HG03432 (cell line): Measurements from ENCODE around the gene SRSF3.
"Not testable (repeated sequence)": the region's sequence is repeated elsewhere in the genome, so short reads cannot be mapped to it uniquely, and the experiment has no call there.

Source experiments
- ATAC-seq: cut with Tn5 transposase; IDR thresholded peaks from one replicate; pipeline ENCODE4 v1.9.1; 2021; ENCODE audit warnings: mild to moderate bottlenecking, moderate library complexity; ENCODE audit not compliant: unreplicated experiment

The SRSF3 gene

DNA sequence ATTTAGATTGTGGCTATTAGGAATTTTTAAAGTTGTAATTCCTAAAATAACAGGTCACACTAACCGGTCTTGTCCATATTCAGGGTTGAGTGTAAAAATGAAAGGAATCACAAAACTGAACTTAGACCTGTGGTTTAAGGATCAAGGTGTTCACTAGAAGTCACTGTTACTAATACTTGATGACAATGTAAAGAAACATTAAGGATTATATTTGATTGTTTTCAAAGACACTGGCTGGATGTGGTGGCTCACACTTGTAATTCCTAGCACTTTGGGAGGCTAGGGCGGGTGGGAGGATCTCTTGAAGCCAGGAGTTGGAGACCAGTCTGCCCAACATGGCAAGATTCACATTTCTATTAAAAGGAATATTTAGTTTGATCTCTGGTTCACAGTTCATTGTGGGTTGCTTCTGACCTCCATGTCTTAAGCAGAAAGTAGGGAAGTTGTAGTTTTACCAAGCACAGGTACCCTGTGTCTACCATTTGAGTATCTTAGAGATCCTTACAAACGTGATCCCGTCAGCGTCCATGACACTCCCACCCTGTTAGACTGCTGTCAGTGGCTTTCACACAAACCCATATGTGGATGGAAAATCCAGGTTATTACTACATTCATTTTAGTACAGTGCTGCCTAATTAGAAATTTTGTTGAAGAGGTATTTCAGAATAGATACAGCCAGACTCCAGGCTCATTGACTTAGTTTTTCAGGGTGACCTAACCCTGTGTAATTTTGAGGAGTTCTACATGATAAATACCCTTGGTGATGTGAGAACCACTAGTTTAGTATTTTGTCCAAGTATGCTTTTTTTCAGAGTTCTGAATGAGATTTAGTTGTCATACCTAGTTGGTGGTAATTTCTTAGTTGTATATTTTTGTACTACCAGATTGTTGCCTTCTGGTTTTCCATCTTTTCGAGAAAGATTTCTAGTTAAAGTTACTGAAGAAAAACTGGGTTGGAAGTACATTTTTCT lies 10.2 kb downstream of the SRSF3 start:
- ATAC-seq = no peak

DNA sequence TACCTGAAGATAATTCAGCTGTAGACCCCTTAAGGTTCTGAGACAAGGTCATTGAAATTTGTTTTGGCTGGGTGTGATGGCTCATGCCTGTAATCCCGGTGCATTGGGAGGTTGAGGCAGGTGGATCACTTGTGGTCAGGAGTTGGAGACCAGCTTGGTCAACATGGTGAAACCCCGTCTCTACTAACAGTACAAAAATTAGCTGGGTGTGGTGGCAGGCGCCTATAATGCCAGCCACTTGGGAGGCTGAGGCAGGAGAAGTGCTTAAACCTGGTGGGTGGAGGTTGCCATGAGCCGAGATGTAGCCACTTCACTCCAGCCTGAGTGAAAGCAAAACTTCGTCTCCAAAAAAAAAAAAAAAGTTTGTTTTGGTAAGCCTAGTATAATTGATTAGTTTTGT lies 11.0 kb downstream of the SRSF3 start:
- no peak for ATAC-seq

DNA sequence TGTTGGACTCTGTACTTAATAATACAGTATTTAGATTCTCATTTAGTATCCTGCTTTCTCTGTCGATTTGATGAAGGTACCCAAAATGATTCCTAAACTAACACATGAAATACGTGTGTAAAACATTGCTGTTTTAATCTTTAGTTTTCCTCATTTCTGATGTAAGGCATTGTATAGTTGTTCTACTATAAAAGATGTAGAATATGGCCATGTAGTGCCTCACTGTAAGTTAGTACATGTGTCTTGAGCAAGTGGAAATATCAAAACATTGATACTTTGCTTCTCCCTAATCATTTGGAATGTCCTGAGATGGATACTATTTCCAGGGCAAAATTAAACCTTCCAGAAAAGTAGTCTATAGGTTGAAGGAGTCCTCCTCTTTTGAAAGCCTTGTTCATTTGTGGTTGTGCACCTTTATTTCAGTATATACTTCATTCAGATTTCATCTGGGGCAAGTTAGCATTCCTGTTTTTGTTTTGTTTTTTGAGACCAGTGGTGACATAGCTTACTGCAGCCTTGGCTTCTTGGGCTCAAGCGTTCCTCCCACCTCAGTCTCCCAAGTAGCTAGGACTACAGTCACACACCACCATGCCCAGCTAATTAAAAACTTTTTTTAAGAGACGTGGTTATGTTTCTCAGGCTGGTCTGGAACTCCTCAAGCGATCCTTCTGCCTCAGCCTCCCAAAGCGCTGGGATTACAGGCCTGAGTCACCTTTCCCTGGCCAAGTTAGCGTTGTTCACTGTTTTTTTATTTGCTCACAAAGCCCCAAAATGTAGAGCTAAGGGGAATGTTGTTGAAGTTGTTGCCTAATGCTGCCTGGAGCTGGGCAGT lies 11.6 kb downstream of the SRSF3 start:
- no peak for ATAC-seq

- not testable (repeated sequence) for ATAC-seq
Measured at GRCh38 chr6:36607305-36607682, 13.1 kb downstream of the SRSF3 start.

DNA sequence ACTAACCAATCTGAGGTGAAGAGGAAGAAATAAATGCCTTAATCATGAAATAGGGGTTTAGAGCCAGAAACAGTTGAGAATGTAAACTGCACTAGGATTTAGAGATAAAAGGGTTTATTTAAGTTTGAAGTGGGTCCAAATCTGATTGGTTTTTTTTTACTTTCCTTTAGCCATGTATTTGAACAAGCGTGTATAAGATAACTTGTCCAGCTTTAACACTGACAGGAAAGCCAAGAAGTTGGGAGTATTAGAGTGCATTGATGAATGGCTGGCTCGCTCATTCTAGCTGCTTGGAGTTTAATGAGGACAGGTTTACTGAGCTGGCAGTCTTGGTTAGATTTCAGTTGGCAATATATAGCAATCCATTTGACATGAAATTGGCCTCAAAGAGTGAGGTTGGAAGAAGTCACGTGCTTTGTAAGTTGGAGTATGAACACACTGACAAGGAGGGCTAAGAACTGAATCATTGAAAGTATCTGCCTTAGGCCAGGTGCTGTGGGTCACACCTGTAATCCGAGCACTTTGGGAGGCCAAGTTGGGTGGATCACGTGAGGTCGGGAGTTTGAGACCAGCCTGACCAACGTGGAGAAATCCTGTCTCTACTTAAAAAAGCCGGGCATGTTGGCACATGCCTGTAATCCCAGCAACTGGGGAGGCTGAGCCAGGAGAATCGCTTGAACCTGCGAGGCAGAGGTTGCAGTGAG lies 13.7 kb downstream of the SRSF3 start:
- no peak for ATAC-seq

DNA sequence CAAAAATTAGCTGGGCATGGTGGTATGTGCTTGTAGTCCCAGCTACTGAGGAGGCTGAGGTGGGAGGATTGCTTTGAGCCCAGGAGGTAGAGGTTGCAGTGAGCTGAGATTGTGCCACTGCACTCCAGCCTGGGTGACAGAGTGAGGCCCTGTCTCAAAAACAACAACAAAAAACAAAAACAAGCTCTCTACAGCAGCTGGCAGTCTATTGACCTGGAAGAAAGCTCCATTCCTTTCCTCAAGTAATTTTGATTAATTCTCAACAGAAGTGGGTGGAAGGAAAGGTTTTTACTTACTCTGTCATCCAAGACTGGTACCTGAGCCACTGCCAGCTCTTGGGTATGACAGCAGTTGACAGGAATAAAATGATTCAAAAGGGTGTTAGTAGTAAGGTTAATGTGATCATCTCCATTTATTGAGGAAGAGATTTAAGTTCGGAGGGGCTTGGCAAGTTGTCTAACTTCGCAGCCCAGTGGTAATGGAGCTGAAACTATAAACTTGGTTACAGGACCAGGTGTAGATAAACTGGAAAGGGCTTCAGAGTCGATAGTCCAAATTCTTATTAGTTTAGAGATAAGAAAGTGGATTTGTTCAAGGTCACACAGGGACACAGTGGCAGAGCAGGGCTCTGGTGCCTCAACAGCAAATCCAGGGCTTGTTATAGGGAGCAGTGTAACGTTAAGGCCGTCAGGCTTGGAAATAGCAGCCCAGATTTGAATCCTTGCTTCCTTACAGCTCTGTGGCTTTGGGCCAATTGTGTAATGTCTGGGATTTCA lies 14.8 kb downstream of the SRSF3 start:
- ATAC-seq = no peak

GRCh38 chr6:36609582-36609981 lies 15.4 kb downstream of the SRSF3 start:
- ATAC-seq = no peak

GRCh38 chr6:36610041-36610955 lies 16.1 kb downstream of the SRSF3 start:
- ATAC-seq = no peak

DNA sequence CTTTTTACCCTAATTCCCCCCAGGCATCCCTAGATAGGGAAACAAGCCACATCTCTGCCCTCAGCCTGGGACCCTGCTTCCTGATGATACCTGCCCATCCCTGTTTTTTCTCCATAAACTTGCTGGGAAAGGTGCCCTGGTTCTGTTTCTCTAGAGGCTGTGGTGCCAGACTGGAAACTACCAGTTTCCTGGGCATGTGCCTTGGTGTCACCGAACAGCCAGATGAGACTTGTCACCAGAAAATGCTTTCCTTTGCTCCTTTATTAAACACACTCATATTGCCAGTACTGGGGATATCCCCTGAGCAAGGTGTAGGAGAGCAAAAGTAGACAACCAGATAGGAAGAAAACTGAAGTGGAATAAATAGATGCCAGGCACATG lies 16.8 kb downstream of the SRSF3 start:
- no peak for ATAC-seq

- not testable (repeated sequence) for ATAC-seq
Measured at GRCh38 chr6:36611679-36612078, 17.5 kb downstream of the SRSF3 start.

DNA sequence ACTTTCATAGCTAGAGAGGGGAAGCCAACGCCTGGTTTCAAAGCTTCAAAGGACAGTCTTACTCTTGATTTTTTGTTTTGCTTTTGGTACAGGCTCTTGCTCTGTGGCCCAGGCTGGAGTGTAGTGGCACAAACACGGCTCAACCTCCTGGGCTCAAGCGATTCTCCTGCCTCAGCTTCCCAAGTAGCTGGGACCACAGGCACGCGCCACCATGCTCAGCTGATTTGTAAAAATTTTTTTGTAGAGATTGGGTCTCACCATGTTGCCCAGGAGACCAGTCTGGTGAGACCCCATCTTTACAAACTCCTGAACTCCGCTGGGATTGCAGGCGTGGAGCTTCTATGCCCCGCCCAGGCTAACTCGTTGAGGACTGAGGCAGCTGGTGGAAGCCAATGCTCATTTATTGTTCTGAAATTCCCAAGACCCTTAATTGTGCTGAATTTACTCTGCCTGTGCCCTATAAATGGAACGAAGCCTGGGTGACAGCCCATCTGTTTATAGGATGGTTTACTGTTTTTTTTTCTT lies 18.0 kb downstream of the SRSF3 start:
- no peak for ATAC-seq

DNA sequence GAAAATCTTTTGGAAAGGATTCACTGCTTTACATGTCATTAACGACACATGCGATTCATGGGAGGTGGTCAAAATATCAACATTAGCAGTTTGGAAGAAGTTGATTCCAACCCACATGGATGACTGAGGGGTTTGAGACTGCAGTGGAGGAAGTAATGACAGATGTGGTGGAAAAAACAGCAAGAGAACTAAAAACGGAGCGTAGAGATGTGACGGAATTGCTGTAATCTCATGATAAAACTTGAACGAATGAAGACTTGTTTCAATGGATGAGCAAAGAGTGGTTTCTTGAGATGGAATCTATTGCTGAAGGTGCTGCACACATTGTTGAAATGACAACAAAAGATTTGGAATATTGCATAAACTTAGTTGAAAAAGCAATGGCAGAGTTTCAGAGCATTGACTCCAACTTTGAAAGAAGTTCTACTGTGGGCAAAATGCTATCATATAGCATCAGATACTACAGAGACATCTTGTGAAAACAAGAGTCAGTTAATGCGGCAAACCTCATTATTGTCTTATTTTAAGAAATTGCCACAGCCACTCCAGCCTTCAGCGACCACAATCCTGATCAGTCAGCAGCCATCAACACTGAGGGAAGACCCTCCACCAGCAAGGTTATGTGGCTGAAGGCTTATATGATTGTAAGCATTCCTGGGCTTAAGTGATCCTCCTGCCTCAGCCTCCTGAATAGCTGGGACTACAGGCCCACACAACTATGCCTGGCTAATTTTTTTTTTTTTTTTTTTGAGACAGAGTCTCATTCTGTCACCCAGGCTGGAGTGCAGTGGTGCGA lies 19.2 kb downstream of the SRSF3 start:
- no peak for ATAC-seq

GRCh38 chr6:36615018-36615761 lies 21.0 kb downstream of the SRSF3 start:
- no peak for ATAC-seq

DNA sequence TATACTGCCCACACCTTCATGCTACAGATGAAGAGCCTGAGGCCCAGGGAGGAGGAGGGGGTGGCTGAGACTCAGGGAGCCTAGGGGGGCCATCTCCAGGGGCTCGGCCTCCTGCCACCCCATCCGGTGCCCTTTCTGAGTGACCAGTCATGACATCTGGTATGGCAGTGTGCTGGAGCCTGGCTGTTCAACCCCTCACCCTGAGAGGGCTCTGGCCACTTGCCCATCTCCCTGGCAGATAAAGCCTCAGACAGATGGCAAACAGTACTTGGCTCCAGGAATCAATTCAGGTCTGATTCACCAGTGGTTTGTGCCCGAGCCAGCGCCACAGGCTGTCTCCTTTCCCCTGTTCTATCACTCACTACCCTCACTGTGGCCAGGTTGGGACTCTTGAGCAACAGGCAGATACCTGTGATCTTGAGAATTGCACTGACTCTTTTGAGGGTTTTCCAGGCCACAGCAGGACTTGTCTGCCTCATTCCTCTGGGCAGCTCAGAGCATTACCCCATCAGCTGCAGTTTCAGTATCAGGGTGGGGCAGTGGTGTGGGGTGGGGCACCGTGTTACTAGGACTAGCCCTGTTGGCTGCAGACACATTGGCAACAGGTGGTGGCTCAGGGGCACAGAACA lies 22.8 kb downstream of the SRSF3 start:
- ATAC-seq = no peak

GRCh38 chr6:36618366-36619355 lies 24.5 kb downstream of the SRSF3 start:
- no peak for ATAC-seq

DNA sequence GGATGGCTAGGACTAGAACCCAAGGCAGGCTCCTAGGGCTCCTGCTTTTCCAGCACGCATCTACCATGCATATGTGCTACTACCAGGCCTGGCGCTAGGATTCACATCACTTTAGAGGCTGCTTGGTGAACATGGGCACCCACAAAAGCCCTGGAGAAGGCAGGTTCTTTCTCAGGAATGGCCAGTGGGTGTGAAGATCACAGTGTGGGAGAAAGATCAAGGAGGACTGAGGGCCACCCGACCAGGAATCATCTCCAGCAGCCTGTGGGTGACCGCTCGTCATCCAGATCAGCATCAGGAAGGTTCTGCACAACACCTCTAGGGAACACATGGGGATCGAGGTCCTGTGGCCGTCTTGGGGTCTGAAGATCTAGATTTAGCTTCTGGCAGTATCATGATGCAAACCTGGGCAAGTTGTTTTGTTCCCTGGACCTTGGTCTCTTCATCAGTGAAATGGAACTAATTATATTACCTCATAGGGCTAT lies 27.3 kb downstream of the SRSF3 start:
- ATAC-seq = no peak
